CD4-positive, alpha-beta T cell (primary cell): Measurements from ENCODE around the gene CALR. TPM values are rescaled to one million over a fixed set of nuclear protein-coding genes. Genes with fewer than 3 reads are reported as not detected.

Experiments used
- ATAC-seq: fragments of 200-7000 bp; cut with Tn5 transposase; one replicate; pipeline ENCODE4 v1.10.0; 2022; ENCODE audit warnings: mild to moderate bottlenecking; ENCODE audit not compliant: poor library complexity
- CTCF ChIA-PET: fragments of 350-600 bp; sonication (Branson Sonifier 250); formaldehyde crosslinking; loops from one replicate; lab custom pipeline; 2021; ENCODE audit warnings: antibody characterized with exemption, inconsistent platforms; lab: Charles Lee
- POLR2A ChIA-PET: fragments of 350-600 bp; sonication (Branson Sonifier 250); formaldehyde crosslinking; loops from one replicate; lab custom pipeline; 2021; ENCODE audit warnings: antibody characterized with exemption, inconsistent platforms; lab: Charles Lee
- DNase-seq, 14 experiments: peaks; one replicate each; pipeline ENCODE4 v3.0.0-alpha.2; 2013 to 2020; ENCODE audit warnings: mixed read lengths in 2 of 14
- H3K27ac ChIP-seq, 2 donors: one replicate each; pipeline versions ENCODE4 v1.5.1 to v1.7.0; 2013; ENCODE audit warnings: low read length in 2 of 2, low read depth in 1 of 2, mild to moderate bottlenecking in 1 of 2
- H3K27me3 ChIP-seq, 2 experiments: 1 replicate in 1 of 2; 2 replicates in 1 of 2; pipeline versions ENCODE4 v1.6.1 to v1.7.0; 2013; ENCODE audit warnings: low read length in 2 of 2, control low read depth in 1 of 2, mild to moderate bottlenecking in 1 of 2, moderate library complexity in 1 of 2; ENCODE audit not compliant: insufficient read depth in 2 of 2, control insufficient read depth in 1 of 2
- H3K36me3 ChIP-seq: one replicate; pipeline ENCODE4 v1.6.1; 2013; ENCODE audit warnings: low read length, control low read depth; ENCODE audit not compliant: insufficient read depth
- H3K4me1 ChIP-seq: one replicate; pipeline ENCODE4 v1.6.1; 2013; ENCODE audit warnings: low read length, control low read depth; ENCODE audit not compliant: insufficient read depth
- H3K4me3 ChIP-seq: one replicate; pipeline ENCODE4 v1.5.1; 2013; ENCODE audit warnings: mild to moderate bottlenecking, low read length, moderate library complexity
- H3K9me3 ChIP-seq, 2 experiments: 1 replicate in 1 of 2; 2 replicates in 1 of 2; pipeline versions ENCODE4 v1.6.1 to v1.7.0; 2013; ENCODE audit warnings: low read length in 2 of 2, mild to moderate bottlenecking in 2 of 2, control low read depth in 1 of 2, moderate library complexity in 1 of 2; ENCODE audit not compliant: control insufficient read depth in 1 of 2, insufficient read depth in 1 of 2
- H3K27ac Mint-ChIP-seq: one replicate; pipeline ENCODE4 v1.8.0; 2020; ENCODE audit warnings: mixed read lengths
- H3K27me3 Mint-ChIP-seq: one replicate; pipeline ENCODE4 v1.8.0; 2021; ENCODE audit warnings: mixed read lengths
- H3K36me3 Mint-ChIP-seq: one replicate; pipeline ENCODE4 v1.8.0; 2021; ENCODE audit warnings: low read depth, mixed read lengths
- H3K4me1 Mint-ChIP-seq: one replicate; pipeline ENCODE4 v1.8.0; 2021; ENCODE audit warnings: low read depth, mixed read lengths
- H3K4me3 Mint-ChIP-seq: one replicate; pipeline ENCODE4 v1.8.0; 2020; ENCODE audit warnings: mild to moderate bottlenecking, mixed read lengths
- H3K9me3 Mint-ChIP-seq: one replicate; pipeline ENCODE4 v1.8.0; 2020; ENCODE audit warnings: mixed read lengths
- CTCF ChIP-seq: fragments of 200-600 bp; IDR thresholded peaks from one replicate; pipeline ENCODE4 v1.8.0; 2022; ENCODE audit warnings: antibody characterized with exemption, mild to moderate bottlenecking
- intact Hi-C, 2 experiments: fragments of 100-400 bp; cut with DNase I in 1 of 2; cut with micrococcal nuclease in 1 of 2; formaldehyde crosslinking; loops; one replicate each; pipeline versions ENCODE4 v1.15.1 to v1.9.0; 2023 to 2025; cut with DNase I, micrococcal nuclease
- total RNA-seq, 174 experiments: library from RNA in 2 of 174; stranded (reverse) in 2 of 174; gene quantifications; one replicate each; pipeline ENCODE4 v1.2.3 and lab custom pipeline; 2021 to 2026

Gene CALR
- total RNA-seq, 2 experiments from 2014 or later: 558 to 559 TPM

GRCh38 chr19:12967907-12968306 is 29.5 kb downstream of the CALR start:
- H3K4me3 ChIP-seq: no peak overlapping the region
- Mint-ChIP-seq H3K4me1 (peaks cover 9% of the 10 kb centered on the region), H3K36me3 (no peaks in the 10 kb centered on the region), H3K27me3 (no peaks in the 10 kb centered on the region), H3K4me3 (no peak overlapping the region), H3K9me3 (no peaks in the 10 kb centered on the region), H3K27ac (no peak overlapping the region)
- ChIA-PET POLR2A (interaction anchor here (0.8 kb wide), 1 partner anchor 38 kb away, joined by 3 read pairs; no protein-coding TSS in a partner anchor), CTCF (interaction anchor here (0.6 kb wide), 1 partner anchor 134 kb away, joined by 4 read pairs; no protein-coding TSS in a partner anchor)
- H3K36me3 ChIP-seq: no peaks in the 10 kb centered on the region
- no peak for TF ChIP-seq CTCF
- ATAC-seq: no peak
- peaks cover 13% of the 10 kb centered on the region for H3K4me1 ChIP-seq
- H3K9me3 ChIP-seq: no peaks in the 10 kb centered on the region
- H3K27me3 ChIP-seq: no peaks in the 10 kb centered on the region
- intact Hi-C loops: no loop called here
- no peak for DNase-seq
- no peak overlapping the region for H3K27ac ChIP-seq

- no peaks in the 10 kb centered on the region for H3K27me3 ChIP-seq
- intact Hi-C loops: no loop called here
- ATAC-seq: no peak
- H3K4me3 ChIP-seq: no peak within 1 kb of the TSS
- H3K4me1 ChIP-seq: peaks cover 13% of the 10 kb centered on the region
- H3K9me3 ChIP-seq: no peaks in the 10 kb centered on the region
- no peak within 1 kb of the TSS for H3K27ac Mint-ChIP-seq
- no peak within 1 kb of the TSS for H3K27ac ChIP-seq
- no peak for DNase-seq
- no peaks in the 10 kb centered on the region for H3K36me3 Mint-ChIP-seq
- no peaks in the 10 kb centered on the region for H3K27me3 Mint-ChIP-seq
- no peak within 1 kb of the TSS for H3K4me3 Mint-ChIP-seq
- H3K9me3 Mint-ChIP-seq: no peaks in the 10 kb centered on the region
- no peaks in the 10 kb centered on the region for H3K36me3 ChIP-seq
- POLR2A ChIA-PET: no interaction called here
- CTCF ChIA-PET: no interaction called here
- peaks cover 9% of the 10 kb centered on the region for H3K4me1 Mint-ChIP-seq
- no peak for TF ChIP-seq CTCF
Measured at GRCh38 chr19:12969292-12969988, 31.0 kb downstream of the CALR start, which contains the start of gene DAND5. DAND5 (plus strand) TSS chr19:12969576; CDS start chr19:12969661, 85 bp downstream.

GRCh38 chr19:12970070-12970820 is 31.8 kb downstream of the CALR start:
- TF ChIP-seq CTCF: no peak
- Histone ChIP-seq H3K27me3 (peaks cover 0 to 4% of the 10 kb centered on the region in 2 experiments), H3K9me3 (no peaks in the 10 kb centered on the region), H3K27ac (no peak overlapping the region), H3K4me1 (peaks cover 7% of the 10 kb centered on the region), H3K4me3 (no peak overlapping the region), H3K36me3 (no peaks in the 10 kb centered on the region)
- DNase-seq (no peak), ATAC-seq (no peak)
- ChIA-PET CTCF (no interaction called here), POLR2A (no interaction called here)
- Mint-ChIP-seq H3K27ac (no peak overlapping the region), H3K4me3 (no peak overlapping the region), H3K9me3 (no peaks in the 10 kb centered on the region), H3K36me3 (no peaks in the 10 kb centered on the region), H3K4me1 (peaks cover 4% of the 10 kb centered on the region), H3K27me3 (no peaks in the 10 kb centered on the region)
- intact Hi-C loops: no loop called here
